A673 (cell line): Measurements from ENCODE around the gene MEX3D.

Source experiments
- CTCF ChIP-seq: fragments of 300-800, 200-600 bp; sonication (generic); conservative IDR thresholded peaks from 2 replicates; pipeline ENCODE4 v1.5.1; 2017; ENCODE audit warnings: low read depth, mild to moderate bottlenecking, antibody characterized with exemption, low read length, moderate library complexity, mixed read lengths
- EZH2 ChIP-seq: fragments of 200-600 bp; sonication (generic); IDR thresholded peaks from 2 replicates; pipeline ENCODE4 v1.6.1; 2017; ENCODE audit warnings: borderline replicate concordance, low read depth, mild to moderate bottlenecking, mixed read lengths, antibody characterized with exemption, low read length; ENCODE audit not compliant: poor library complexity, severe bottlenecking

DNA sequence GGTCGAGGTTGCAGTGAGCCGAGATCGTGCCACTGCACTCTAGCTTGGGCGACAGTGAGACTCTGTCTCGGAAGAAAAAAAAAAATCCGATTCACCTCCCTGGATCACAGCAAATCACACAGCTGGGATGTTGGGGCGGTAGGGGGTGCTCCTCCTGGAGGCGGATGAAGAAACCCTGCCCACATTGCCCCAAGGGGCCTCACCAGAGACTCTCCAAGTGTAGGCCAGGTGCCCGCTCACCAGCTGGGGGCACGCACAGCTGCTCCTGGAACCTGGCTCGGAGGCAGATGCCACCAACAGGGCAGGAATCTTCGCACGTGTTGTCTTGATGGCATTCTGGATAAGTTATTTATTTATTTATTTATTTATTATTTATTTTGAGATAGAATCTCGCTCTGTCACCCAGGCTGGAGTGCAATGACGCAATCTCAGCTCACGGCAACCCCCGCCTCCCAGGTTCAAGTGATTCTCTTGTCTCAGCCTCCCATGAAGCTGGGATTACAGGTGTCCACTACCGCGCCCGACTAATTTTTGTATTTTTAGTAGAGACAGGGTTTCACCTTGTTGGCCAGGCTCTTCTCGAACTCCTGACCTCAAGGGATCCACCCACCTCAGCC is 34.1 kb upstream of the MEX3D start:
- TF ChIP-seq CTCF (no peak), EZH2 (no peak)
